T-helper 1 cell treated with Interleukin-12 subunit alpha and Interleukin-12 subunit beta and Interleukin-4 antibody, amounts not matched to agents 30 μg/mL and 1 μg/mL, for 36 hours (primary cell): Measurements from ENCODE around the gene NCBP1.
A peak's percentile ranks its signal among the peaks of the same experiment; 100 is the strongest.
"Not testable (repeated sequence)": the region's sequence is repeated elsewhere in the genome, so short reads cannot be mapped to it uniquely, and the experiment has no call there.

Experiments
- H3K27ac Mint-ChIP-seq: one replicate; pipeline ENCODE4 v1.8.0; 2021; ENCODE audit warnings: mild to moderate bottlenecking, mixed read lengths
- H3K27me3 Mint-ChIP-seq: one replicate; pipeline ENCODE4 v1.8.0; 2021; ENCODE audit warnings: low read depth, mixed read lengths
- H3K36me3 Mint-ChIP-seq: one replicate; pipeline ENCODE4 v1.8.0; 2021; ENCODE audit warnings: low read depth, mixed read lengths
- H3K4me1 Mint-ChIP-seq: one replicate; pipeline ENCODE4 v1.8.0; 2021; ENCODE audit warnings: low read depth, mixed read lengths
- H3K4me3 Mint-ChIP-seq: one replicate; pipeline ENCODE4 v1.8.0; 2021; ENCODE audit warnings: mild to moderate bottlenecking, moderate library complexity, mixed read lengths
- H3K9me3 Mint-ChIP-seq: one replicate; pipeline ENCODE4 v1.8.0; 2021; ENCODE audit warnings: mixed read lengths

NCBP1 gene

DNA sequence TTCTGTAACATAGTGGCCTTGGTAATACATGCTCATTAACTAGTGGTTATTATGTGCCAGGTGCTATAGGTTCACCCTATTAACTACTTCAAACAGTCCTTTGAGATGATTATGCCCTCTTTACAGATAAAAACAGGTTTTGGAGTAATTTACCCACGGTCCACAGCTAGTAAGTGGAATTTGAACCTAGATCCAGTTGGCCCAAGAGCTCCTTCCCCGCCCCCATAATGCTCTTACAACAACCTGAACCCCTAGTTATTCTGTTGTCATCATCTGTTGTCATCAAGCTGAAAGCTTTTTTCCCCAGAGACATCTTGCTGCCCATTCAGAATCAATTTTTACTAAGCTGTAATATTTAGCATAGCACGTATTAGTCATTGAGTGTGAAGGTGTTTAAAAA is 40.3 kb downstream of the NCBP1 start:
- no peak overlapping the region for H3K27ac Mint-ChIP-seq
- no peaks in the 10 kb centered on the region for H3K9me3 Mint-ChIP-seq
- no peaks in the 10 kb centered on the region for H3K27me3 Mint-ChIP-seq
- no peak overlapping the region for H3K4me3 Mint-ChIP-seq
- H3K4me1 Mint-ChIP-seq = peaks cover 1% of the 10 kb centered on the region
- H3K36me3 Mint-ChIP-seq = peaks cover 51% of the 10 kb centered on the region

DNA sequence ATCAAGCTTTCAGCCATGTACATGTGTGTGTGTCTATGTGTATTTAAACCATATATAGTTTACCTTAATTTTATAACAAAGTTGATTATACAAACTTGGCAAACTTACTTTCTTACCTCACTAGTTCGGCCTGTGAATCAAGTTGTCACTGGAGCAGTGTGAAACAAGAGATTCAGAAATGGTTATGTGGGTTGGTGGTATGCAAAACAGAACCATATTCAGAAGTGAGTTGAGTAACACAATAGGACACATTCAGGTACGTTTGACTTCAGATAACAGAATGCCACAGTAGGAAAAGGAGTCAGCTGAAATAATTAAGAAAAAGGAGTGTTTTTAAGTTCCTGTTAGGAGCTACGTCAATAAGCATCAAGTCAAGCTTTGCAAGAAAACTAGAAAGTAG is 42.0 kb downstream of the NCBP1 start:
- Mint-ChIP-seq H3K27me3 (no peaks in the 10 kb centered on the region), H3K9me3 (no peaks in the 10 kb centered on the region), H3K27ac (no peak overlapping the region), H3K4me1 (peaks cover 1% of the 10 kb centered on the region), H3K36me3 (peaks cover 48% of the 10 kb centered on the region), H3K4me3 (no peak overlapping the region)

DNA sequence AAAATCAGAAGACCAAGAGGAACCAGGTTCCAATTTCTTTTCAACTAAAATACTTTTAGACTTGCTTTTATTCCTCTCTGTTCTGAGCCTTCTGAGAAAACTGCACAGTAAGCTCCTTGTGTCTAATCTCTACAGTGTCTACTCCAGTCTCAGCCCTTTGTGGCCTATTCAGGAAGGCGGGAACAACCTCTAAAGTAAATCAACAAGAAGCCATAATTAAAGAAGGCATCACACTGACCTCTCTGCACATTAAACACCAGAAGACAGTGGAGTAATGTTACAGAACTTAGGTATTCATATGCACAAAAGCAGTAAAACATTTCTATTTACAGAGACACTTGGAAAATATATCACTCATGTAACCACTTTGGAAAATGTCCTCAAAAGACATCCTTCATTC is 48.6 kb downstream of the NCBP1 start:
- no peak overlapping the region for H3K27ac Mint-ChIP-seq
- H3K4me1 Mint-ChIP-seq = no peaks in the 10 kb centered on the region
- H3K4me3 Mint-ChIP-seq = no peak overlapping the region
- H3K27me3 Mint-ChIP-seq = no peaks in the 10 kb centered on the region
- peaks cover 37% of the 10 kb centered on the region for H3K36me3 Mint-ChIP-seq
- H3K9me3 Mint-ChIP-seq = no peaks in the 10 kb centered on the region

DNA sequence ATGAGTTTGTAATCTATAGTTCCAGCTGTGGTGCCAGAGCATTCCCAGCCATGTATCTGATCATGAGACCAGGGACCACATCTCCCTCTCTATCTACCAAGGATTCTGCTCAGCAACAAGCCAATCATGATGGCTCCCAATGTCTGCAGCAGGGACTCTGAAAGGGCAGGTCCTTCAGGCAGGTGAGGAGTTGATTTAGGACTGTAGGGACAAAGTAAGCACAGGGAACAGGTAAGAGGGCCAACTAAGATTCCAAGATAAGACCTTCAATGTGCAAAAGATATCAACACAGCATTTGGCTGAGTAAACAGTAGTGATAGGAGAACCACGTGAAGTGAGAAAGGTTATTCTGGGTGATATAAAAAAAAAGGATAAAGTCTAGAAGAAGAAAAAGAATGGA is 55.0 kb downstream of the NCBP1 start:
- Mint-ChIP-seq H3K4me1 (peaks cover 6% of the 10 kb centered on the region), H3K27ac (no peak overlapping the region), H3K27me3 (no peaks in the 10 kb centered on the region), H3K9me3 (no peaks in the 10 kb centered on the region), H3K36me3 (peaks cover 31% of the 10 kb centered on the region), H3K4me3 (no peak overlapping the region)

DNA sequence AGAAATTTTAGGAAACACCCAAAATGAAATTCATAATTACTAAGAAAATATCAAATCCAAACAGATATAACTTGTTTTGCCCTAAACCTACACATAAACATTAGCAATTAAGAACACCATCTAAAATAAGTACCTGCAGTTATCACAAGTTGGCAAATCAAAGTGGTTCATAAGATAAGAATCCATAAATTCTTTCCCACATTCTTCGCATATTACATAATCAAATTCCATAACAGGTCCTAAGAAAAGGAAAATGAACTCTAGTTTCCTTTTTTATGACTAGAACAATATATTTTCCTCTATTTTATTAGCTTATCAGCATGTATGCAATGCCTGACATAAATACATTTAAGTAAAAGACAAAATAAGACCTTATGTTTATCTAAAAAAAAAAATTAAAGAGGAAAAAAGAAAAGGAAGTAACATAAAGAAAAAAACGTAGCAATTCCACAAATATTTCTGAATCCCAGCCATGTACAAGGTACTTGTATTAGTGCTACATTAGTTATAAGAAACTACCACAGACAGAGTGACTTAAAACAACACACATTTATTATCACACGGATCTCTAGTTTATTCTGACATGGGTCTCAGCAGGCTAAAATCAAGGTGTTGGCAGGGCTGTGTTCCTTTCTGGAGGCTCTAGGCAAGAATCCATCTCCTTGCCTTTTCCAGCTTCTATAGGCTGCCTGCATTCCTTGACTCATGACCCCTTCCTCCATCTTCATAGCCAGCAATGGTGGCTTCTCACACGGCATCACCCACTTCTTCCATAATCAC is 56.0 kb downstream of the NCBP1 start:
- H3K4me3 Mint-ChIP-seq = no peak overlapping the region
- no peaks in the 10 kb centered on the region for H3K27me3 Mint-ChIP-seq
- peaks cover 32% of the 10 kb centered on the region for H3K36me3 Mint-ChIP-seq
- H3K27ac Mint-ChIP-seq = no peak overlapping the region
- H3K4me1 Mint-ChIP-seq = peaks cover 15% of the 10 kb centered on the region
- H3K9me3 Mint-ChIP-seq = no peaks in the 10 kb centered on the region

DNA sequence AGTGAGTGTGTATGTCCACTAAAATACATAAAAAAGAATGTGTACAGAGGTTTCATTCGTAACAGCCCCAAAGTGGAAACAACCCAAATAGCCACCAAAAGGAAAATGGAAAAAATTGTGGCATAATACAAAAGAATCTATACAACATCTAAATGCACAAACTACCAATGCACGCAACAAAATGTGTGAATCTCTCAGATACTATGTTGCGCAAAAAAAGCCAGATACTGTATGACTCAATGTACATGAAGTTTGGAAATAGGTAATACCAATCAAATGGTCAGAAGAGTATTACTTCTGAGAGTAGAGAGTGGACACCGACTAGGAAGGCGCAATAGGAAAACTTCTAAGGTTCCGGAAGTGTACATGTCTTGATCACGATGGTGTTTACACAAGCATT is 61.1 kb downstream of the NCBP1 start:
- no peaks in the 10 kb centered on the region for H3K9me3 Mint-ChIP-seq
- H3K4me1 Mint-ChIP-seq = peaks cover 44% of the 10 kb centered on the region
- H3K27me3 Mint-ChIP-seq = no peaks in the 10 kb centered on the region
- H3K4me3 Mint-ChIP-seq = peak overlapping the region; percentile 12
- H3K36me3 Mint-ChIP-seq = peaks cover 16% of the 10 kb centered on the region
- no peak overlapping the region for H3K27ac Mint-ChIP-seq

DNA sequence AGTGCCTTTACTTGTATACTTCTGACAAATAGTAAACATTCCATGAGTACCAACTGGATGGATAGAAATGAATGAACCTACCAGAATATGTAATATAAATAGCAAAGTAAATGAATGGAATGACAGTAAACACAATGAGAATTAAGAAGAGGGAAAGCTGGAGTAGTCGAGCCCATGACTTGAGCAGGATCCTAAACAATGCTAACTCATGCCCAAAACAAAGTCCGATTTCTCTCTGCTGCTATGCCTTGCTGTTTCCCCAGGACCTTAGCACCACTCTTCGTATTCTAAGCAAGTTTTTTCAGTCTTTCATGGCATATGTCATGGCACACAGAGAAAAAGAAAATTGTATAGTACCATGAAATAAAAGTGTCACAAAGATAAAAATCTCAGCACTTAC is 61.8 kb downstream of the NCBP1 start:
- H3K4me1 Mint-ChIP-seq = peaks cover 44% of the 10 kb centered on the region

DNA sequence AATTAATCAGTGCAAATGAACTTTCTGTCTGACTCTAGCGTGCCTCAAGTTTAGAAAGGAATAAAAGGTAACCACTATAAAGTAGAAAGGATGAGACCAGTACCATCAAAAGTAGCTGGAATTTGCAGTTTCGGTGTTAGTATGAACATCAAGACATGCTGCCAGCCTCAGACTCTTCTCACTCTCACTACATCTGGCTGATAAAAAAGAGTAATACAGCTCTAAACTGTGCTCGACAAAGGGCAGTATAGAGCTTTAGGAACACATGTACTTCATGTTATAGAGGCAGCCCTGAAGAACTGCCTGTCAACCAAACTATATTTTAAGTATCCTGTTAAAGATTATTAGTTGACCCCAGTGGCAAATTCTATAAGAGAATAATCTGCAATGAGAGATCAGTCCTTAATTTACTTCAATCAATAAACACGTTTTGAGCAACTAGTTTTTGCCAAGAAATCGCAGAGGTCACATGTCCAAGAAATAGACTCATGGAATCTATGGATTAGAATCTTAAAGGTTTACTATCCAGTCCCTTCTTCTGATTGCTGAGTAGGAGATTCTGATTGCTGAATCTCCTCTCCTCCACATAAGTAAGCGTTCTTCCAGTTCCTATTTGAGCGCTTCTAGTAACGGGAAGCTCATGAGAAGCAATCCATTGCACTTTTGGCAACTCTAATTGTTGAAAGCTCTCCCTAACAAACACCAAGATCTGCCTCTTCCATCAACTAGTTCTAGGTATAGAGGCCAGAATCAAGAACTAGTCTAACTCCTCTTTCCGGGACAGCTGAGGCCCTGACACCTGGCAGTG is 62.6 kb downstream of the NCBP1 start:
- peak overlapping the region; percentile 85 for H3K27ac Mint-ChIP-seq
- peaks cover 12% of the 10 kb centered on the region for H3K36me3 Mint-ChIP-seq
- peaks cover 44% of the 10 kb centered on the region for H3K4me1 Mint-ChIP-seq
- no peaks in the 10 kb centered on the region for H3K27me3 Mint-ChIP-seq
- H3K4me3 Mint-ChIP-seq = peak overlapping the region; percentile 83
- no peaks in the 10 kb centered on the region for H3K9me3 Mint-ChIP-seq

More for the DNA sequence above, 61.8 kb downstream of the NCBP1 start:
- Mint-ChIP-seq H3K36me3 (peaks cover 14% of the 10 kb centered on the region), H3K27ac (no peak overlapping the region), H3K4me3 (peak overlapping the region; percentile 83), H3K27me3 (no peaks in the 10 kb centered on the region), H3K9me3 (no peaks in the 10 kb centered on the region)

DNA sequence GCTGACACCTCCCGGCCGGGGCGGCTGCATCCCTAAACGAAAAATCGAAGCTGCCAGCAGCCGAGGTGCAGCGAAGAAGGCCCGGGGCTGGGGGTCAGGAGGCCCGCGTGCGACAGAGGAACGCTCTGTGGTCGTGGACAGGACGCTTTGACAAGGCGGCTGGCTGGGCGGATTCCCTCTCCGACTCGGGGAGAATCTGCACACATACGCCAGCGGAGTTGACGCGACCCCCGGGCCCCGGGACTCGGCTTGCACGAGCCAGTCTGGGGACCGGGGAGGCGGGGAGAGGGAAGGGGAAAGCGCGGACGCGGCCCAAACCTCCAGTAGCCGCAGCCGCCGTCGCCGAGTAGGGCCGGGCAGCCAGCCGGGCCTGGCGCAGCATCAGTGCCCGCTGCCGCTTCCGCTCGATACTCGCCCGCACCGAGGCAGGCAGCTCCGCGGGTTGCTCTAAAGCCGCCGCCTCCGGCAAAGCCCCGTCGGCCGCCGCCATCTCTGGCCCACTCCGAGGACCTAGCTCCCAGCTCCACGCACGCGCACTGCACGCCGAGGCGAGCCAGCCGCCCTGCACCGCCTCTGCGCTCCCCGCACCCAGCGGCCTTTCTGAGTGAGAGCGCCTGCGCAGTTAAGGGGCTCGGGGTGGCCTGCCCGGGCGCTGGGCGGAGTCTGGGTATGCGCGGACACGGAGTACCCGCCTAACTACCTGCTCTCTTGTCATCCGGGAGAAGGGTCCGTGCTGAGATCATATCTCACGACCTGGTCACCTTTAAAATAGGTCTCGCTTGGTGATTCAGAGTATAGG is 63.4 kb downstream of the NCBP1 start, which contains the start of gene XPA:
XPA (minus strand) TSS at position 538 of the 799 bp plus-strand sequence; CDS start at position 490, 48 bp downstream.
- Mint-ChIP-seq H3K27ac (peak within 1 kb of the TSS; percentile 85), H3K4me3 (peak within 1 kb of the TSS; percentile 83), H3K36me3 (peaks cover 12% of the 10 kb centered on the region), H3K9me3 (no peaks in the 10 kb centered on the region), H3K27me3 (no peaks in the 10 kb centered on the region), H3K4me1 (peaks cover 44% of the 10 kb centered on the region)

DNA sequence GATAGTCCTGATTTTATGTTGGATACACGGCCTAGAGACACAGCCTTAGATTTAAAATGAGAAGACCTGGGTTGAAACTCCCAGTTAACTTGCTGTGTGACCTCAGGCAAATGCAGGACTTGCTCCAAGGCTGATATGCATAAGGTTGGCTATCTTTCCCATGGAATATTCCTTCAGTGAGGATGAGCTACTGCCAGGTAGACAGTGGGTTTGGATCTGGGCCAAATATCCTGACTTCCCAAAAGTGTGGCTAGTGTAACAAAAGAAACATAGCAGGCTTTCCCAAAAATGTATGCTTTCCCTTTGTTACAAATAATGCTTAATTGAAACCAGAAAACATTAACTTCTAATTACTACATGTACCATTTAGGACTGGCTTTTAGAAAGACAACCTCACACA is 64.2 kb downstream of the NCBP1 start:
- Mint-ChIP-seq H3K4me1 (peaks cover 44% of the 10 kb centered on the region), H3K9me3 (no peaks in the 10 kb centered on the region), H3K4me3 (peak overlapping the region; percentile 83), H3K27me3 (no peaks in the 10 kb centered on the region), H3K36me3 (peaks cover 12% of the 10 kb centered on the region), H3K27ac (peak overlapping the region; percentile 81)

DNA sequence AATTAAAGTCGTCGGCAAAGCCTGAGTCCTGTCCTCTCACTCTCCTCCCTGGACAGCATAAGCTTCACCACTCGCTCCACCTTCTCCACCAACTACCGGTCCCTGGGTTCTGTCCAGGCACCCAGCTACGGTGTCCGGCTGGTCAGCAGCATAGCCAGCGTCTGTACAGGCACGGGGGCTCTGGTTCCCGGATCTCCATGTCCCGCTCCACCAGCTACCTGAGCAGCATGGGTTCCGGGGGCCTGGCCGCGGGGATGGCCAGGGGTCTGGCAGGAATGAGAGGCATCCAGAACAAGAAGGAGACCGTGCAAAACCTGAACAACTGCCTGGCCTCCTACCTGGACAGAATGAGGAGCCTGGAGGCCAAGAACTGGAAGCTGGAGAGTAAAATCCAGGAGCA is 65.2 kb downstream of the NCBP1 start:
- Mint-ChIP-seq H3K36me3 (peaks cover 8% of the 10 kb centered on the region), H3K27me3 (no peaks in the 10 kb centered on the region), H3K27ac (no peak overlapping the region), H3K4me3 (no peak overlapping the region), H3K9me3 (no peaks in the 10 kb centered on the region), H3K4me1 (peaks cover 48% of the 10 kb centered on the region)

DNA sequence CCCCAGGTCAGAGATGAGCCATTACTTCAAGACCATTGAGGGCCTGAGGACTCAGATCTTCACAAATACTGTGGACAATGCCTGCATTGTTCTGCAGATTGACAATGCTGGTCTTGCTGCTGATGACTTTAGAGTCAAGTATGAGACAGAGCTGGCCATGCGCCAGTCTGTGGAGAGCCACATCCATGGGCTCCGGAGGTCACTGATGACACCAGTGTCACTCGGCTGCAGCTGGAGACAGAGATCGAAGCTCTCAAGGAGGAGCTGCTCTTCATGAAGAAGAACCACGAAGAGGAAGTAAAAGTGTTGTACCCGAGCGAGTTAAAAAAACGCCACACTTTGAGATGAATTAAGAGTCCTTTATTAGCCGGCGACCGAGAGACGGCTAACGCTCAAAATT is 65.7 kb downstream of the NCBP1 start:
- H3K4me3 Mint-ChIP-seq = not testable (repeated sequence)

DNA sequence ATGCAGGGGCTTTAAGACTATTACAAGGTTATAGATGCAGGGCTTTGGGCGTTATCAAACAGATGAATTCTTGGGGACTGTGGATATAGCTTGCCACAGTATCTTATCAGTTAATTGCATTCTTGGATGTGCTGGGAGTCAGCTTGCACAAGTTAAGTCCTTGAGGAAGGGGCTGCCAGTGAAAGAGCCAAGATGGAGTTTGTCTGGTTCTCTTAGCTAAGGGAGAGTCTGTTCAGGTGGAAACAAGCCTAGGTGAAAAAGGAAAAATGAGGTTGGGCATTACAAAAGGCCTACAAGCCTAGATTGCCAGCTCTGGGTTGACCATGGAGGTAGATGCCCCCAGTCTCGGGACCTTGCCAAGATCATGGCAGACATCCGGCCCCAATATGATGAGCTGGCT is 66.2 kb downstream of the NCBP1 start:
- not testable (repeated sequence) for H3K4me3 Mint-ChIP-seq, H3K27me3 Mint-ChIP-seq
- peaks cover 43% of the 10 kb centered on the region for H3K4me1 Mint-ChIP-seq

More for the DNA sequence above, 65.7 kb downstream of the NCBP1 start:
- H3K27me3 Mint-ChIP-seq, H3K9me3 Mint-ChIP-seq, H3K27ac Mint-ChIP-seq, H3K36me3 Mint-ChIP-seq: not testable (repeated sequence)
- peaks cover 48% of the 10 kb centered on the region for H3K4me1 Mint-ChIP-seq

More for the DNA sequence above, 66.2 kb downstream of the NCBP1 start:
- H3K27ac Mint-ChIP-seq, H3K36me3 Mint-ChIP-seq, H3K9me3 Mint-ChIP-seq: not testable (repeated sequence)
